ENCODE results near the gene PAOX. TPM values are rescaled to one million over a fixed set of nuclear protein-coding genes. Genes with fewer than 3 reads are reported as not detected.
"Not testable (repeated sequence)": the region's sequence is repeated elsewhere in the genome, so short reads cannot be mapped to it uniquely, and the experiment has no call there.

Gene PAOX
- total and polyA plus RNA-seq, 2 donors (not counting 1 experiment from before 2014, with no cell fraction given) = 2.4 to 9.2 TPM

DNA sequence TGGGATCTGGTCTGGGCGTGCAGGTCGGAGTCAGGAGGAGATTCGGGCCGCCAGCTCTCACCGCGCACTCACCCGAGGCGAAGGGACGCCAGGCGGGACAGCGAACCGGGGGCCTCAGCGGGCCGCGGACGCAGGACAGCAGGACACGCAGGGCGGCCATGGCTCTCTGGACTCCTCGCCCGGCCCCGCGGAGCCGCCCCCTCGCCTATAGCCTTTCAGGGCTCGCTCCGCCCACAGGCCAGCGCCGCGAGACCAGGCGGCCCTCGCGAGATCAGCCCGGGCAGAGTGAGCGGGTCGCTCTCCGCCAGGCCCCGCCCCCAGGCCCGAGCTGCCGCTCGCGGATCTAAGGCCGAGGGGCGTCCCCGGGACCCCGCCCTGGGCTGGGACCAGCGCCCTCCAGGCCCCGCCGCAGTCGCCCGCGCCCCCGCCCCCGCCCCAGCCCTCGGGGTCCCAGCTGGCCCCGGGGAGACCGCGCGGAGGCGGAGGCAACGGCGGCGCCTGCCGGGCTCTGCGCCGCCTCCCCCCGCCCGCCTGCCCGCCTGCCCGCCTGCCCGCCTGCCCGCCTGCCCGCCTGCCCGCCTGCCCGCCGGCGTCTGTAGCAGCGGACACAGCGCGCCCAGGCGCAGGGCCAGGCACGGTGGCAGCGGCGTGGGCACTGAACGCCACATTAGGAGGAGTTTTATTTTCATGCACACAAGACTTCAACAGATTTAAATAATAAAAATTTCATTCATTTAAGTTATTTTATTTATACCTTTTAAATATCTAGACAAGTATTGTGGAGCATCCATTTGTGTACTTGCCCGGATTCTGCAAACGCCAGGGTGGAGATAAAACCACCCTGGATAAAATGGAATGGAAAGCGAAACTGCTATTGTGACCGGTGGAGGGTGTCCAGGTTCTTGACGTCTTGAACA lies 5.6 kb upstream of the PAOX start, which contains the start of gene ECHS1:
Gene ECHS1 (minus strand): TSS at position 181 of the 917 bp plus-strand sequence. CDS start 21 bp downstream, at position 160.
- Histone ChIP-seq H3K4me1 (ENCODE audit: control insufficient read depth, extremely low read depth, insufficient read depth, low read length) (peaks cover 2% of the 10 kb centered on the region), H3K4me2 (ENCODE audit: extremely low read depth, insufficient read depth, low read length) (peak within 1 kb of the TSS; percentile 53), H3K27ac (ENCODE audit: insufficient read depth, low read length) (peak within 1 kb of the TSS; percentile 47), H3K9ac (ENCODE audit: insufficient read depth, low read length) (peak within 1 kb of the TSS; percentile 79), H3K79me2 (ENCODE audit: control insufficient read depth, insufficient read depth, low read length) (peaks cover 1% of the 10 kb centered on the region), H2AFZ (ENCODE audit: low read length) (peak within 1 kb of the TSS; percentile 85), H3K27me3 (ENCODE audit: control insufficient read depth, insufficient read depth, low read length) (no peaks in the 10 kb centered on the region), H3K4me3 (replicated peaks in 1 of 4; ENCODE audit: control extremely low read depth in 1 of 4, insufficient read depth in 1 of 4, low read depth in 3 of 4, low read length in 4 of 4) (peak within 1 kb of the TSS; percentile 55 to 73 (median 69)), H3K9me3 (ENCODE audit: control insufficient read depth, insufficient read depth, low read depth, low read length) (no peaks in the 10 kb centered on the region), H4K20me1 (ENCODE audit: control insufficient read depth, extremely low read depth, insufficient read depth, low read length) (no peaks in the 10 kb centered on the region), H3K36me3 (ENCODE audit: control insufficient read depth, insufficient read depth, low read length) (peaks cover 11% of the 10 kb centered on the region)
- TF ChIP-seq, protein P1, sequence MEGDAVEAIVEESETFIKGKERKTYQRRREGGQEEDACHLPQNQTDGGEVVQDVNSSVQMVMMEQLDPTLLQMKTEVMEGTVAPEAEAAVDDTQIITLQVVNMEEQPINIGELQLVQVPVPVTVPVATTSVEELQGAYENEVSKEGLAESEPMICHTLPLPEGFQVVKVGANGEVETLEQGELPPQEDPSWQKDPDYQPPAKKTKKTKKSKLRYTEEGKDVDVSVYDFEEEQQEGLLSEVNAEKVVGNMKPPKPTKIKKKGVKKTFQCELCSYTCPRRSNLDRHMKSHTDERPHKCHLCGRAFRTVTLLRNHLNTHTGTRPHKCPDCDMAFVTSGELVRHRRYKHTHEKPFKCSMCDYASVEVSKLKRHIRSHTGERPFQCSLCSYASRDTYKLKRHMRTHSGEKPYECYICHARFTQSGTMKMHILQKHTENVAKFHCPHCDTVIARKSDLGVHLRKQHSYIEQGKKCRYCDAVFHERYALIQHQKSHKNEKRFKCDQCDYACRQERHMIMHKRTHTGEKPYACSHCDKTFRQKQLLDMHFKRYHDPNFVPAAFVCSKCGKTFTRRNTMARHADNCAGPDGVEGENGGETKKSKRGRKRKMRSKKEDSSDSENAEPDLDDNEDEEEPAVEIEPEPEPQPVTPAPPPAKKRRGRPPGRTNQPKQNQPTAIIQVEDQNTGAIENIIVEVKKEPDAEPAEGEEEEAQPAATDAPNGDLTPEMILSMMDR (conservative IDR thresholded peaks at IDR 0.05 in 1 of 2, IDR thresholded peaks at IDR 0.05 in 1 of 2; ENCODE audit: low read depth in 1 of 2, low read length in 2 of 2) = no peak
- no peak for TF ChIP-seq EZH2 (IDR thresholded peaks at IDR 0.05; ENCODE audit: low read length, missing control alignments)
- DNase-seq (ENCODE audit: low read depth in 2 of 2) = peak; percentile 83 to 88

DNA sequence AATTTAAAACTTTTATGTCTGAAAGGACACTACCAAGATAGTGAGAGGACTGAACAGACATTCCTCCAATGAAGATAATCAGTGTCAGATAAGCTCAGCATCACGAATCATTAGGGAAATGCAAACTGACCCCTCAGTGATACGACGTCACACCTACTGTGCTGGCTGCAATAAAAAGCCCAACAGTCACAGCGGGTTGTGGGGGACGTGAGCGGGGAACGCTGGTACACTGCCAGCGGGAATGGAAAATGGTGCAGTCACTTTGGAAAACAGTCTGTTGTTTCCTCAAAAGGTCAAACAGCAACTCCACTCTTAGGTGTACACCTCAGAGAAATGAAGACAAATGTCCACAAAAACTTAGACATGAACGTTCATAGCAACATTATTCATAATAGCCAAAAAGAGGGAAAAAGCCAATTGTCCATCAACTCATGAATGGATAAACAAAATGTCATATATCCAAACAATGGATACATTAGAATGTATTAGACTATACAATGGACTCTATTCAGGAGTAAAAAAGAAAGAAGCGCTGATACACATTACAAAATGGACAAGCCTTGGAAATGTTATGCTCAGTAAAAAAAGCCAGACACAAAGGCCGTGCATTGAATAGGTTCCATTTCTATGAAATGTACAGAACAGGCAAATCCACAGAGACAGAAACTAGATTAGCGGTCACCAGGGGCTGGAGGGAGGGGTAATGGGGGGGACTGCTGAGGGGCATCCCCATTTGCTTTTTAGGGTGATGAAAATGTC lies 3.5 kb upstream of the PAOX start:
- H3K4me1 ChIP-seq (ENCODE audit: control insufficient read depth, extremely low read depth, insufficient read depth, low read length) = peaks cover 2% of the 10 kb centered on the region
- peaks cover 2% of the 10 kb centered on the region for H3K36me3 ChIP-seq (ENCODE audit: control insufficient read depth, insufficient read depth, low read length)
- no peak for DNase-seq (ENCODE audit: low read depth in 2 of 2)
- no peak overlapping the region for H3K4me2 ChIP-seq (ENCODE audit: extremely low read depth, insufficient read depth, low read length)
- H2AFZ ChIP-seq (ENCODE audit: low read length) = no peak overlapping the region
- TF ChIP-seq EZH2 (IDR thresholded peaks at IDR 0.05; ENCODE audit: low read length, missing control alignments) = no peak
- TF ChIP-seq, protein P1 (conservative IDR thresholded peaks at IDR 0.05 in 1 of 2, IDR thresholded peaks at IDR 0.05 in 1 of 2; ENCODE audit: low read depth in 1 of 2, low read length in 2 of 2) = no peak
- no peaks in the 10 kb centered on the region for H3K9me3 ChIP-seq (ENCODE audit: control insufficient read depth, insufficient read depth, low read depth, low read length)
- H3K27ac ChIP-seq (ENCODE audit: insufficient read depth, low read length) = no peak overlapping the region
- no peaks in the 10 kb centered on the region for H4K20me1 ChIP-seq (ENCODE audit: control insufficient read depth, extremely low read depth, insufficient read depth, low read length)
- H3K4me3 ChIP-seq (replicated peaks in 1 of 4; ENCODE audit: control extremely low read depth in 1 of 4, insufficient read depth in 1 of 4, low read depth in 3 of 4, low read length in 4 of 4) = no peak overlapping the region
- no peaks in the 10 kb centered on the region for H3K27me3 ChIP-seq (ENCODE audit: control insufficient read depth, insufficient read depth, low read length)
- H3K9ac ChIP-seq (ENCODE audit: insufficient read depth, low read length) = no peak overlapping the region
- H3K79me2 ChIP-seq (ENCODE audit: control insufficient read depth, insufficient read depth, low read length) = peaks cover 1% of the 10 kb centered on the region

DNA sequence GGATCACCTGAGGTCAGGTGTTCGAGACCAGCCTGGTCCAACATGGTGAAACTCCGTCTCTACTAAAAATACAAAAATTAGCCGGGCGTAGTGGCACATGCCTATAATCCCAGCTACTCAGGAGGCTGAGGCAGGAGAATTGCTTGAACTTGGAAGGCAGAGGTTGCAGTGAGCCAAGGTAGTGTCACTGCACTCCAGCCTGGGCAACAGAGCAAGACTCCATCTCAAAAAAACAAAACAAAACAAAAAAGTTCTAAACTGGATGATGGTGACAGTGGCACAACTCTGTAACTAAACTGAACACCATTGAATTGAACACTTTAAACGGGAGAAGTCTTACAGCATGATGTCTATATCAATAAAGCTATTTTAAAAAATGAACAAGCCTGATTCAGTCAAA lies 2.9 kb upstream of the PAOX start:
- H2AFZ ChIP-seq (ENCODE audit: low read length); H3K4me2 ChIP-seq (ENCODE audit: extremely low read depth, insufficient read depth, low read length); H3K4me3 ChIP-seq (replicated peaks in 1 of 4; ENCODE audit: control extremely low read depth in 1 of 4, insufficient read depth in 1 of 4, low read depth in 3 of 4, low read length in 4 of 4); H3K79me2 ChIP-seq (ENCODE audit: control insufficient read depth, insufficient read depth, low read length); H4K20me1 ChIP-seq (ENCODE audit: control insufficient read depth, extremely low read depth, insufficient read depth, low read length); DNase-seq (ENCODE audit: low read depth in 2 of 2); H3K9ac ChIP-seq (ENCODE audit: insufficient read depth, low read length); H3K9me3 ChIP-seq (ENCODE audit: control insufficient read depth, insufficient read depth, low read depth, low read length); H3K4me1 ChIP-seq (ENCODE audit: control insufficient read depth, extremely low read depth, insufficient read depth, low read length); H3K36me3 ChIP-seq (ENCODE audit: control insufficient read depth, insufficient read depth, low read length); H3K27ac ChIP-seq (ENCODE audit: insufficient read depth, low read length); H3K27me3 ChIP-seq (ENCODE audit: control insufficient read depth, insufficient read depth, low read length): not testable (repeated sequence)
